SK-N-SH (cell line): Measurements from ENCODE around the gene PAAF1. TPM values are rescaled to one million over a fixed set of nuclear protein-coding genes. Genes with fewer than 3 reads are reported as not detected.

Experiments used
- CTCF ChIA-PET: fragments of 300-600, 350-600 bp; formaldehyde crosslinking; extraction: SDS; loops from one replicate; lab custom pipeline; 2021; lab: Yijun Ruan, JAX
- POLR2A ChIA-PET: fragments of 350-600 bp; sonication (Branson Sonifier 250); formaldehyde crosslinking; extraction: SDS; loops from one replicate; lab custom pipeline; 2020; ENCODE audit warnings: antibody characterized with exemption, inconsistent platforms; lab: Yijun Ruan, JAX
- DNase-seq: peaks from one replicate; pipeline ENCODE4 v3.0.0; 2012
- H2AFZ ChIP-seq: fragments of 200-600 bp; sonication (generic); 2 replicates; pipeline ENCODE4 v1.8.1; 2016; ENCODE audit warnings: antibody characterized with exemption, mild to moderate bottlenecking, low read depth
- H3F3A ChIP-seq: fragments of 200-600 bp; sonication (generic); replicated peaks from 2 replicates; pipeline ENCODE3; 2016; ENCODE audit warnings: antibody characterized with exemption, mild to moderate bottlenecking; ENCODE audit not compliant: insufficient read depth
- H3K27ac ChIP-seq, 2 experiments: fragments of 200-500 bp in 1 of 2; fragments of 200-600 bp in 1 of 2; sonication (Bioruptor generic) in 1 of 2; sonication (generic), shearing (Covaris generic) in 1 of 2; 2 replicates each; pipeline versions ENCODE4 v1.5.1 to v1.6.1; 2014 to 2016; ENCODE audit warnings: low read depth in 2 of 2, inconsistent platforms in 1 of 2, low read length in 1 of 2, mild to moderate bottlenecking in 1 of 2, mixed read lengths in 1 of 2
- H3K27me3 ChIP-seq: fragments of 200-600 bp; sonication (generic), shearing (Covaris generic); 2 replicates; pipeline ENCODE4 v1.6.1; 2016; ENCODE audit warnings: mixed run types; ENCODE audit not compliant: insufficient read depth
- H3K36me3 ChIP-seq, 2 experiments: fragments of 200-500 bp in 1 of 2; fragments of 200-600 bp in 1 of 2; sonication (Bioruptor generic) in 1 of 2; sonication (generic) in 1 of 2; replicated peaks in 1 of 2; 2 replicates each; pipeline versions ENCODE3 to v1.5.1; 2014 to 2016; ENCODE audit warnings: low read length in 1 of 2, mild to moderate bottlenecking in 1 of 2; ENCODE audit not compliant: insufficient read depth in 2 of 2, control insufficient read depth in 1 of 2
- H3K4me1 ChIP-seq, 2 experiments: fragments of 200-500 bp in 1 of 2; fragments of 200-600 bp in 1 of 2; sonication (Bioruptor generic) in 1 of 2; sonication (generic), shearing (Covaris generic) in 1 of 2; 2 replicates each; pipeline versions ENCODE4 v1.5.1 to v1.6.1; 2014 to 2016; ENCODE audit warnings: low read depth in 1 of 2, low read length in 1 of 2, mixed run types in 1 of 2; ENCODE audit not compliant: insufficient read depth in 2 of 2, control insufficient read depth in 1 of 2
- H3K4me2 ChIP-seq: fragments of 200-600 bp; sonication (generic), shearing (Covaris generic); 2 replicates; pipeline ENCODE4 v1.6.1; 2017; ENCODE audit warnings: mixed run types
- H3K4me3 ChIP-seq, 2 experiments: fragments of 200-500 bp in 1 of 2; fragments of 200-600 bp in 1 of 2; sonication (Bioruptor generic) in 1 of 2; sonication (generic), shearing (Covaris generic) in 1 of 2; 2 replicates each; pipeline versions ENCODE4 v1.5.1 to v1.8.1; 2014 to 2016; ENCODE audit warnings: low read depth in 2 of 2, inconsistent platforms in 1 of 2, low read length in 1 of 2, mild to moderate bottlenecking in 1 of 2, mixed read lengths in 1 of 2, moderate library complexity in 1 of 2
- H3K79me2 ChIP-seq: fragments of 200-600 bp; sonication (generic); 2 replicates; pipeline ENCODE4 v1.8.1; 2017; ENCODE audit warnings: mild to moderate bottlenecking; ENCODE audit not compliant: insufficient read depth
- H3K9ac ChIP-seq: fragments of 200-600 bp; sonication (generic); 2 replicates; pipeline ENCODE4 v1.6.1; 2017; ENCODE audit warnings: mixed run types
- H3K9me2 ChIP-seq: fragments of 200-600 bp; sonication (generic); 2 replicates; pipeline ENCODE4 v1.6.1; 2017; ENCODE audit warnings: mixed run types
- H3K9me3 ChIP-seq: fragments of 200-600 bp; sonication (generic); 2 replicates; pipeline ENCODE4 v1.6.1; 2017; ENCODE audit warnings: mixed run types, mild to moderate bottlenecking, moderate library complexity
- H4K20me1 ChIP-seq: fragments of 200-600 bp; sonication (generic); 2 replicates; pipeline ENCODE4 v1.6.1; 2017; ENCODE audit warnings: mild to moderate bottlenecking, mixed run types; ENCODE audit not compliant: insufficient read depth
- CTCF ChIP-seq: fragments of 200-600 bp; sonication (generic); IDR thresholded peaks from 2 replicates; pipeline ENCODE4 v1.6.1; 2017; ENCODE audit warnings: antibody characterized with exemption, mild to moderate bottlenecking, moderate library complexity
- ELF1 ChIP-seq: IDR thresholded peaks from 2 replicates; pipeline ENCODE4 v1.4.0; 2012
- EP300 ChIP-seq, 2 experiments: IDR thresholded peaks; 2 replicates each; pipeline versions ENCODE4 v1.4.0 to v1.6.1; 2012; ENCODE audit warnings: borderline replicate concordance in 1 of 2, low read depth in 1 of 2, low read length in 1 of 2
- FOSL2 ChIP-seq: IDR thresholded peaks from 2 replicates; pipeline ENCODE4 v1.4.0; 2012; ENCODE audit warnings: low read depth, mild to moderate bottlenecking, moderate library complexity, borderline replicate concordance
- FOXJ3 ChIP-seq: sonication (generic); formaldehyde crosslinking; IDR thresholded peaks from 2 replicates; pipeline ENCODE4 v1.5.1; 2020; ENCODE audit warnings: mild to moderate bottlenecking, missing genetic modification reagents
- FOXM1 ChIP-seq: IDR thresholded peaks from 2 replicates; pipeline ENCODE4 v1.4.0; 2012; ENCODE audit warnings: low read depth, mild to moderate bottlenecking
- GATA2 ChIP-seq: sonication (generic); formaldehyde crosslinking; IDR thresholded peaks from 2 replicates; pipeline ENCODE4 v1.5.0; 2020; ENCODE audit warnings: mild to moderate bottlenecking, missing genetic modification reagents
- IRF3 ChIP-seq: fragments of 150-350 bp; IDR thresholded peaks from 2 replicates; pipeline ENCODE4 v1.6.1; 2016; ENCODE audit warnings: mild to moderate bottlenecking, low read depth, low read length
- JUND ChIP-seq: IDR thresholded peaks from 2 replicates; pipeline ENCODE4 v1.4.0; 2012
- NRF1 ChIP-seq: IDR thresholded peaks from 2 replicates; pipeline ENCODE4 v1.6.1; 2012; ENCODE audit warnings: low read depth, mild to moderate bottlenecking, low read length
- PBX3 ChIP-seq: IDR thresholded peaks from 2 replicates; pipeline ENCODE4; 2012
- RAD21 ChIP-seq: IDR thresholded peaks from 2 replicates; pipeline ENCODE4 v1.6.1; 2012; ENCODE audit warnings: mild to moderate bottlenecking, low read length
- RCOR1 ChIP-seq: fragments of 150-350 bp; IDR thresholded peaks from 2 replicates; pipeline ENCODE4 v1.6.1; 2017; ENCODE audit warnings: antibody characterized with exemption, low read length
- REST ChIP-seq: IDR thresholded peaks from 2 replicates; pipeline ENCODE4 v1.6.1; 2012; ENCODE audit warnings: mild to moderate bottlenecking, low read depth, low read length, moderate library complexity
- RFX5 ChIP-seq: IDR thresholded peaks from 2 replicates; pipeline ENCODE4 v1.6.1; 2012; ENCODE audit warnings: mild to moderate bottlenecking, improper control_type of control experiment, low read length
- RXRA ChIP-seq: IDR thresholded peaks from 2 replicates; pipeline ENCODE4 v1.4.0; 2012; ENCODE audit warnings: low read depth, mild to moderate bottlenecking, borderline replicate concordance
- TAF1 ChIP-seq: IDR thresholded peaks from 2 replicates; pipeline ENCODE4 v1.6.1; 2012; ENCODE audit warnings: low read depth, mild to moderate bottlenecking, low read length, moderate library complexity, borderline replicate concordance
- USF2 ChIP-seq: fragments of 150-350 bp; IDR thresholded peaks from 2 replicates; pipeline ENCODE4 v1.6.1; 2017; ENCODE audit warnings: antibody characterized with exemption, low read length, low read depth, borderline replicate concordance
- ZBTB33 ChIP-seq: IDR thresholded peaks from 2 replicates; pipeline ENCODE4 v1.4.0; 2012; ENCODE audit warnings: low read depth, borderline replicate concordance
- WGBS: methylation state at CpG from one replicate; pipeline ENCODE4 v1.1.6; 2017; ENCODE audit warnings: low lambda C conversion rate; 5-methylcytosine and 5-hydroxymethylcytosine counted together
- polyA plus RNA-seq, 3 experiments: library from polyadenylated mRNA; depleted of rRNA; stranded (reverse); fragments of >200 nt; gene quantifications; 2 replicates each; pipeline ENCODE4 v1.2.3, GENCODE V29; 2012

PAAF1 gene
- polyA plus RNA-seq, 1 of the 3 experiments (the other 2 are of a cell fraction): 23.2 TPM

- 84% methylated on average over 5 of the region's 5 CpGs for WGBS
These were observed 18.0 kb downstream of the PAAF1 start for GRCh38 chr11:73894725-73895335.

More at GRCh38 chr11:73894725-73895335, 18.0 kb downstream of the PAAF1 start:
- Histone ChIP-seq H3K27me3 (no peaks in the 10 kb centered on the region), H3K9me2 (no peaks in the 10 kb centered on the region), H3K9me3 (no peaks in the 10 kb centered on the region), H3K4me3 (no peak overlapping the region), H3K4me2 (no peak overlapping the region), H3F3A (peaks cover 5% of the 10 kb centered on the region), H3K9ac (no peak overlapping the region), H3K4me1 (no peaks in the 10 kb centered on the region), H3K36me3 (peaks cover 18 to 37% of the 10 kb centered on the region in 2 experiments), H4K20me1 (no peaks in the 10 kb centered on the region), H3K79me2 (no peaks in the 10 kb centered on the region), H3K27ac (no peak overlapping the region), H2AFZ (no peak overlapping the region)
- ChIA-PET POLR2A (no interaction called here), CTCF (no interaction called here)
- no peak for DNase-seq
- no peak for TF ChIP-seq CTCF
- TF ChIP-seq ELF1: no peak
- TF ChIP-seq USF2: no peak
- no peak for TF ChIP-seq RXRA
- TF ChIP-seq FOXJ3: no peak
- no peak for TF ChIP-seq NRF1
- TF ChIP-seq RCOR1: no peak
- no peak for TF ChIP-seq GATA2
- no peak for TF ChIP-seq RAD21
- no peak for TF ChIP-seq RFX5
- no peak for TF ChIP-seq FOXM1
- no peak for TF ChIP-seq REST
- no peak for TF ChIP-seq IRF3
- TF ChIP-seq EP300 (IDR thresholded peaks at IDR 0.05; ENCODE audit: borderline replicate concordance in 1 of 2, low read depth in 1 of 2, low read length in 1 of 2): no peak
- no peak for TF ChIP-seq TAF1
- TF ChIP-seq ZBTB33: no peak
- TF ChIP-seq FOSL2: no peak
- no peak for TF ChIP-seq JUND
- TF ChIP-seq PBX3: no peak
